GM12892 (cell line): ENCODE measurements around the gene RPGR.

Experiments used
- POLR2A ChIP-seq: IDR thresholded peaks from 2 replicates; pipeline ENCODE4 v1.6.1; 2011; ENCODE audit warnings: low read depth, low read length, control low read depth
- POLR2AphosphoS5 ChIP-seq: IDR thresholded peaks from 2 replicates; pipeline ENCODE4 v1.6.1; 2011; ENCODE audit warnings: low read depth, low read length, control low read depth
- TAF1 ChIP-seq: IDR thresholded peaks from 2 replicates; pipeline ENCODE4 v1.6.1; 2011; ENCODE audit warnings: low read depth, mild to moderate bottlenecking, control low read depth, low read length, borderline replicate concordance

DNA sequence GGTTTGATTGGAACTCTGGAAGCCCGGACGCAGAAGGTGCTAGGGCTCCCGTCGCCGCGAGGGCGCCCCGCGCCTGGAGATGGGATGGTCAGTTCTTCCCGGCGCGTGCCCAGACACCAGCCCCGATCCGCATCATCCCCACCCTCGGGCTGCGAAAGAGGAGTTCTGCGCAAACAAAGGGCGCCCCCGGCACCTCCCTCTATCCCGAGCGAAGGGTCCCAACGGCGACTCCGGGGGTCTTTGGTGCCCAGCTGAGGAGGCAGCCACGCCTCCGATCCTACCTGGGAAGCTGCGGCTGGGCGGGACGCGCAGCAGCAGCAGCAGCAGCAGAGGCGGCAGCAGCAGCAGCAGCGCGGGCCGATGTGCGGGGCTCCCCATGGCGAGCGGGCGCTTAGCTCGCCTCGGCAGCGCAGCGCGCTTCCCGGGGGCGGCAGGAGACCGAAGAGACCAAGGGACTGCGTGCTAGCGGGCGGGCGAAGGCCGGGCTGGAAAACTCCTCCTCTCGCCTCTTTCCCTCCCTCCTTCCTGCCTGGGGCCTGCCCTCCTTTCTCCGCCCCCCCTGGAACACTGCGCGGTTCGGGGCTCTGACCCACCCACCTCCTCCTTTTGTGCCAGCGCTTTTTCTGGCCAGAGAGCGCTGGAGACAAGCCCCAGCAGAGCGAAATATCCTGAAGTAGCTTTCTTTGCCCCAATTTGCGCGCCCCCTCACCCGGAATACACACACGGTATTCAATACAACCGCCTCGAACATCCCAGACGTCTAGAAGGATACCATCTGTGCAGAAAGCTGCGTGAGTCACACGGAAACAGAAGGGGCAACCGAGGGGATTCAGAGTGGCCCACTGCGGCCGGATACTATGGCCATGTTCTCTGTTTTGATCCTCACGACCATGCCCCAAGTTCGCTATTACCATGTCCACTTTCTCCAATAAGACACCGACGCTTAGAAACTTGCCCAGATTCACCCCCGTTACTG lies 106.6 kb downstream of the RPGR start, which contains the start of gene SRPX:
- TF ChIP-seq POLR2A: no peak
- TF ChIP-seq POLR2AphosphoS5: no peak
- TF ChIP-seq TAF1: no peak
